GM12878 (cell line): Measurements from ENCODE around the gene CAMK1. TPM values are rescaled to one million over a fixed set of nuclear protein-coding genes. Genes with fewer than 3 reads are reported as not detected.

Experiments
- ASH2L ChIP-seq: fragments of 300-600, 200-600 bp; sonication (generic); IDR thresholded peaks from 2 replicates; pipeline ENCODE4 v1.6.1; 2017; ENCODE audit warnings: low read depth, mild to moderate bottlenecking, borderline replicate concordance
- BACH1 ChIP-seq: fragments of 450-650 bp; IDR thresholded peaks from 2 replicates; pipeline ENCODE4 v1.6.1; 2017; ENCODE audit warnings: mild to moderate bottlenecking, borderline replicate concordance
- BCLAF1 ChIP-seq: fragments of 450-650 bp; IDR thresholded peaks from 2 replicates; pipeline ENCODE4 v1.6.1; 2017; ENCODE audit warnings: antibody characterized with exemption, mild to moderate bottlenecking, moderate library complexity
- BRCA1 ChIP-seq: IDR thresholded peaks from 2 replicates; pipeline ENCODE4 v1.6.1; 2011; ENCODE audit warnings: low read depth, low read length, improper control_type of control experiment
- E2F8 ChIP-seq: fragments of 450-650 bp; IDR thresholded peaks from 2 replicates; pipeline ENCODE4 v1.6.1; 2018; ENCODE audit warnings: mild to moderate bottlenecking, low read depth, moderate library complexity; ENCODE audit not compliant: partially characterized antibody
- HCFC1 ChIP-seq: fragments of 150-350 bp; IDR thresholded peaks from 2 replicates; pipeline ENCODE4 v1.6.1; 2014; ENCODE audit warnings: low read length
- KAT2A ChIP-seq: conservative IDR thresholded peaks from 2 replicates; pipeline ENCODE4 v1.6.1; 2011; ENCODE audit warnings: low read depth, low read length; ENCODE audit not compliant: control insufficient read depth
- NR2C1 ChIP-seq: fragments of 450-650 bp; IDR thresholded peaks from 2 replicates; pipeline ENCODE4 v1.6.1; 2017; ENCODE audit warnings: antibody characterized with exemption, mild to moderate bottlenecking, moderate library complexity
- POU2F2 ChIP-seq: IDR thresholded peaks from 3 replicates; pipeline ENCODE4 v1.6.1; 2011; ENCODE audit warnings: low read depth, mild to moderate bottlenecking, low read length, borderline replicate concordance
- RELA ChIP-seq: fragments of 450-650 bp; IDR thresholded peaks from 2 replicates; pipeline ENCODE4 v1.8.0; 2014; ENCODE audit warnings: borderline replicate concordance; ENCODE audit not compliant: partially characterized antibody
- SRF ChIP-seq, 2 experiments: IDR thresholded peaks; 2 replicates each; pipeline ENCODE4 v1.6.1; 2011; ENCODE audit warnings: low read depth in 2 of 2, low read length in 2 of 2, mild to moderate bottlenecking in 1 of 2, moderate library complexity in 1 of 2
- SUZ12 ChIP-seq: fragments of 200-600 bp; sonication (generic); IDR thresholded peaks from one replicate; pipeline ENCODE4 v1.6.1; 2018; ENCODE audit warnings: antibody characterized with exemption, mild to moderate bottlenecking; ENCODE audit not compliant: unreplicated experiment
- TCF7 ChIP-seq: IDR thresholded peaks from 2 replicates; pipeline ENCODE4 v1.6.1; 2014; ENCODE audit warnings: antibody characterized with exemption, borderline replicate concordance
- USF1 ChIP-seq: IDR thresholded peaks from 2 replicates; pipeline ENCODE4 v1.6.1; 2011; ENCODE audit warnings: borderline replicate concordance, low read depth, mild to moderate bottlenecking, moderate library complexity, mixed read lengths, low read length; ENCODE audit not compliant: insufficient read depth; ENCODE audit errors: extremely low read length
- ZSCAN29 ChIP-seq: fragments of 450-650 bp; IDR thresholded peaks from 2 replicates; pipeline ENCODE4 v1.6.1; 2017; ENCODE audit warnings: mild to moderate bottlenecking, moderate library complexity
- polyA plus RNA-seq, 11 experiments: library from polyadenylated mRNA; depleted of rRNA in 4 of 11; unstranded in 6 of 11; stranded (reverse) in 5 of 11; fragments of >200 nt; fragmentation: Nextera tagmentation in 4 of 11; fragmentation: Illumina TruSeq in 1 of 11; extraction: Ambion mirVana in 4 of 11; extraction: Trizol in 1 of 11; gene quantifications; 1 replicate in 1 of 11; 2 replicates in 10 of 11; pipeline versions ENCODE4 v1.2.1 to v1.2.3, GENCODE V29; 2011 to 2016; ENCODE audit warnings: inconsistent platforms in 2 of 11, missing spikeins in 2 of 11, low read depth in 1 of 11
- total RNA-seq, 4 experiments: library from RNA; depleted of rRNA in 3 of 4; stranded (reverse); fragments of >200 nt in 3 of 4; fragmentation: Illumina TruSeq in 1 of 4; extraction: Trizol in 1 of 4; gene quantifications; 2 replicates each; pipeline versions ENCODE4 v1.2.1 to v1.2.3, GENCODE V29; 2013 to 2021
- TF ChIP-seq, protein P1 (sequence below): fragments of 150-350 bp; IDR thresholded peaks from 2 replicates; pipeline ENCODE4 v1.6.1; 2014; ENCODE audit warnings: mild to moderate bottlenecking, low read depth, low read length
- TF ChIP-seq, protein P2 (sequence below): fragments of 450-650 bp; IDR thresholded peaks from 2 replicates; pipeline ENCODE4 v1.6.1; 2016; ENCODE audit warnings: mild to moderate bottlenecking
- TF ChIP-seq, protein P3 (sequence below): IDR thresholded peaks from 2 replicates; pipeline ENCODE4 v1.6.1; 2012; ENCODE audit warnings: low read depth, low read length, improper control_type of control experiment

Gene CAMK1
- total and polyA plus RNA-seq, 10 of the 15 experiments (the other 5 are each of a cell fraction or from before 2014, with no cell fraction given), result 0.24 to 2.1 (median 0.51) TPM; not detected in 2

GRCh38 chr3:9731206-9732079 is 38.3 kb downstream of the CAMK1 start, which contains the start of gene BRPF1 (continued):
- TF ChIP-seq BCLAF1, result no peak
- TF ChIP-seq, protein P1, sequence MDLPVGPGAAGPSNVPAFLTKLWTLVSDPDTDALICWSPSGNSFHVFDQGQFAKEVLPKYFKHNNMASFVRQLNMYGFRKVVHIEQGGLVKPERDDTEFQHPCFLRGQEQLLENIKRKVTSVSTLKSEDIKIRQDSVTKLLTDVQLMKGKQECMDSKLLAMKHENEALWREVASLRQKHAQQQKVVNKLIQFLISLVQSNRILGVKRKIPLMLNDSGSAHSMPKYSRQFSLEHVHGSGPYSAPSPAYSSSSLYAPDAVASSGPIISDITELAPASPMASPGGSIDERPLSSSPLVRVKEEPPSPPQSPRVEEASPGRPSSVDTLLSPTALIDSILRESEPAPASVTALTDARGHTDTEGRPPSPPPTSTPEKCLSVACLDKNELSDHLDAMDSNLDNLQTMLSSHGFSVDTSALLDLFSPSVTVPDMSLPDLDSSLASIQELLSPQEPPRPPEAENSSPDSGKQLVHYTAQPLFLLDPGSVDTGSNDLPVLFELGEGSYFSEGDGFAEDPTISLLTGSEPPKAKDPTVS, result 0 out of 2 replicates have a peak, but pooled peaks have one; percentile 64
- peak; percentile 64; the same call in 1 of the 2 replicates for TF ChIP-seq HCFC1
- no peak for TF ChIP-seq TCF7
- no peak; the same call in 1 of the 2 replicates for TF ChIP-seq ASH2L
- TF ChIP-seq E2F8, result peak; percentile 85
- peak; percentile 81 for TF ChIP-seq RELA
- TF ChIP-seq KAT2A, result no peak
- TF ChIP-seq, protein P2, sequence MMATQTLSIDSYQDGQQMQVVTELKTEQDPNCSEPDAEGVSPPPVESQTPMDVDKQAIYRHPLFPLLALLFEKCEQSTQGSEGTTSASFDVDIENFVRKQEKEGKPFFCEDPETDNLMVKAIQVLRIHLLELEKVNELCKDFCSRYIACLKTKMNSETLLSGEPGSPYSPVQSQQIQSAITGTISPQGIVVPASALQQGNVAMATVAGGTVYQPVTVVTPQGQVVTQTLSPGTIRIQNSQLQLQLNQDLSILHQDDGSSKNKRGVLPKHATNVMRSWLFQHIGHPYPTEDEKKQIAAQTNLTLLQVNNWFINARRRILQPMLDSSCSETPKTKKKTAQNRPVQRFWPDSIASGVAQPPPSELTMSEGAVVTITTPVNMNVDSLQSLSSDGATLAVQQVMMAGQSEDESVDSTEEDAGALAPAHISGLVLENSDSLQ, result peak; percentile 61
- TF ChIP-seq NR2C1, result peak; percentile 53
- no peak for TF ChIP-seq BRCA1
- no peak for TF ChIP-seq ZSCAN29
- no peak for TF ChIP-seq BACH1
- TF ChIP-seq SUZ12, result no peak
- TF ChIP-seq, protein P3, sequence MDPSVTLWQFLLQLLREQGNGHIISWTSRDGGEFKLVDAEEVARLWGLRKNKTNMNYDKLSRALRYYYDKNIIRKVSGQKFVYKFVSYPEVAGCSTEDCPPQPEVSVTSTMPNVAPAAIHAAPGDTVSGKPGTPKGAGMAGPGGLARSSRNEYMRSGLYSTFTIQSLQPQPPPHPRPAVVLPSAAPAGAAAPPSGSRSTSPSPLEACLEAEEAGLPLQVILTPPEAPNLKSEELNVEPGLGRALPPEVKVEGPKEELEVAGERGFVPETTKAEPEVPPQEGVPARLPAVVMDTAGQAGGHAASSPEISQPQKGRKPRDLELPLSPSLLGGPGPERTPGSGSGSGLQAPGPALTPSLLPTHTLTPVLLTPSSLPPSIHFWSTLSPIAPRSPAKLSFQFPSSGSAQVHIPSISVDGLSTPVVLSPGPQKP, result no peak
- no peak for TF ChIP-seq USF1
- 0 out of 4 replicates have a peak, but pooled peaks of 1 of the 2 experiments have one; percentile 2 for TF ChIP-seq SRF (IDR thresholded peaks at IDR 0.05; ENCODE audit: low read depth in 2 of 2, low read length in 2 of 2)
- no peak for TF ChIP-seq POU2F2
